GF-D8 (cell line): ENCODE measurements around the gene PCDHGA9.
"Not testable (repeated sequence)": the region's sequence is repeated elsewhere in the genome, so short reads cannot be mapped to it uniquely, and the experiment has no call there.

Source experiments
- DNase-seq: peaks from one replicate; lab custom pipeline; 2025; lab: John Stamatoyannopoulos, UW

PCDHGA9 gene

GRCh38 chr5:141384471-141385267 lies 17.9 kb upstream of the PCDHGA9 start:
- no peak for DNase-seq

- not testable (repeated sequence) for DNase-seq
Observed at GRCh38 chr5:141387557-141388311, 14.8 kb upstream of the PCDHGA9 start, which contains the start of gene PCDHGB4. Gene PCDHGB4, plus strand, starts transcription at chr5:141387698. Its CDS starts 187 bp downstream, at chr5:141387885.

GRCh38 chr5:141388661-141389060 lies 13.9 kb upstream of the PCDHGA9 start:
- no peak for DNase-seq

GRCh38 chr5:141389153-141390042 lies 13.2 kb upstream of the PCDHGA9 start:
- DNase-seq: no peak

- DNase-seq: no peak
Observed at GRCh38 chr5:141392429-141393198, 10.0 kb upstream of the PCDHGA9 start, which contains the start of gene PCDHGA8. Gene PCDHGA8, plus strand, starts transcription at chr5:141392633. Its CDS starts 181 bp downstream, at chr5:141392814.

GRCh38 chr5:141393267-141393666 lies 9.3 kb upstream of the PCDHGA9 start:
- DNase-seq: no peak

- DNase-seq: not testable (repeated sequence)
Observed at GRCh38 chr5:141394401-141395187, 8.0 kb upstream of the PCDHGA9 start.

- DNase-seq: not testable (repeated sequence)
Observed at GRCh38 chr5:141397756-141398551, 4.6 kb upstream of the PCDHGA9 start, which contains the start of gene PCDHGB5. Gene PCDHGB5, plus strand, starts transcription at chr5:141397947. Its CDS starts 181 bp downstream, at chr5:141398128.

- no peak for DNase-seq
Observed at GRCh38 chr5:141398608-141399007, 4.0 kb upstream of the PCDHGA9 start.

GRCh38 chr5:141399555-141400258 lies 2.9 kb upstream of the PCDHGA9 start:
- no peak for DNase-seq

- no peak for DNase-seq
Observed at GRCh38 chr5:141403387-141403786, 809 bp downstream of the PCDHGA9 start.

- DNase-seq: not testable (repeated sequence)
Observed at GRCh38 chr5:141407790-141408505, 5.4 kb downstream of the PCDHGA9 start, which contains the start of gene PCDHGB6. Gene PCDHGB6, plus strand, starts transcription at chr5:141408021. Its CDS starts 182 bp downstream, at chr5:141408203.

- no peak for DNase-seq
Observed at GRCh38 chr5:141409598-141410306, 7.2 kb downstream of the PCDHGA9 start.

GRCh38 chr5:141411575-141411974 lies 9.0 kb downstream of the PCDHGA9 start:
- DNase-seq: no peak

GRCh38 chr5:141412854-141413539 lies 10.4 kb downstream of the PCDHGA9 start, which contains the start of gene PCDHGA10:
Gene PCDHGA10, plus strand, starts transcription at chr5:141412987. Its CDS starts 189 bp downstream, at chr5:141413176.
- no peak for DNase-seq

- DNase-seq: no peak
Observed at GRCh38 chr5:141413540-141414069, 11.0 kb downstream of the PCDHGA9 start.
